NCI-H1694 treated with DMSO at 0.1 percent for 48 hours (cell line): ENCODE results near the gene SLC39A8.
A peak's percentile ranks its signal among the peaks of the same experiment; 100 is the strongest.
"Not testable (repeated sequence)": the region's sequence is repeated elsewhere in the genome, so short reads cannot be mapped to it uniquely, and the experiment has no call there.

Experiments
- DNase-seq: peaks from one replicate; lab custom pipeline; 2025; lab: John Stamatoyannopoulos, UW

Gene SLC39A8

GRCh38 chr4:102344954-102345794 is at the start of gene SLC39A8:
Gene SLC39A8 (minus strand): TSS chr4:102345482. CDS start chr4:102344662, 820 bp downstream.
- DNase-seq, result peak; percentile 69

DNA sequence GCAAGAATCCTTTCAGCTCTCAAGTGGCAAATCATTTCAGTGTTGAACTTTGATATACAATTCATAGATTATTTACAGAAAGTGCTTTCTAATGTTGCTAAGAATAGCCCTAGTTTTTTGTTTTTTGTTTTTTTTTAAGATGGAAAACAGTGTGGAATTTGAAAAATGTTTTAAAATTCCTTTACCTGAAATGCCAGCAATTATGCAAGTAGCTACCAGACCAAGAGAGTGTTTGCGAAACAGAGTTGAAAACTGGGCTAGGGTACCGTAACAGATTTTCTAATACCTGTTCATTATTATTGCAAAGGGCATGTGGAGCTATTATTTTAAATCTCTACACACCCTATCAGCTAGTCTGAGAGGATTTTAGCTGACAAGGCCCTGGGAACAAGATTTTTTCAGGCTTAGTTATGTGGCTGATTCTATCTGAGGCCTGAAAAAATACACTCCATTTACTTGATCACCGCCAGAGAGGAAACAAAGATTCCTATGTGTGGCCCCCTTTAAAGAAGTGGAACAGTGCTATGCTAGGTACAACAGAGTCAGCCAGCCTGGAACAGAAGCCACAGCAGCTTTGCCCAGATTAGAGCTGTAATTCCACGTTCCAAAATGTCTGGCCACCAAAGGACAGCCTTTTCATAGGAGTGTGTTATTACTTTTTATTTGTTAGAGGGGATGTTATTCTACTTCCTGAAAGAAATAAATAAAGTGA is 46.9 kb upstream of the SLC39A8 start:
- DNase-seq, result no peak

GRCh38 chr4:102390438-102390837 is 45.2 kb upstream of the SLC39A8 start:
- peak; percentile 15 for DNase-seq

- DNase-seq, result no peak
These were observed 43.3 kb upstream of the SLC39A8 start for GRCh38 chr4:102388611-102389010.

GRCh38 chr4:102387552-102388150 is 42.4 kb upstream of the SLC39A8 start:
- DNase-seq, result no peak

DNA sequence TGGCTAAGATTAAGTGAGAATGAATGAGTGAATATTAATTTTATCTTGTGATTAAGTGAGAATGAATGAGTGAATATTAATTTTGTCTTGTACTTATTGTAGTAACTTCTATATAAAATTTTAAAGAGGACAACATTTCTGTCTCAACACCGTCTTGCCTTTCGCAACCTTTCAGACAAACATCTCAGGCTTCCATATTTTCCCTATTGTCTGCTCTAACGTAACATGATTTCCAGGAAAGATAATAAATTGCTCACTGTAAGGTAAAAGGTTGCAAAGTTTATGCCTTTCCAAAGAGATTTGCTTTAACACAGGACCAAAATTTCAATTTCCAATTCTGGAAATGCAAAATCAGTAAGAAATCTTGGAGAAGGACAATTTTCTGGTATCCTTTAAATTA is 41.7 kb upstream of the SLC39A8 start:
- DNase-seq, result no peak

GRCh38 chr4:102380253-102380652 is 35.0 kb upstream of the SLC39A8 start:
- DNase-seq, result not testable (repeated sequence)

- no peak for DNase-seq
These were observed 17.7 kb upstream of the SLC39A8 start for GRCh38 chr4:102362922-102363432.

DNA sequence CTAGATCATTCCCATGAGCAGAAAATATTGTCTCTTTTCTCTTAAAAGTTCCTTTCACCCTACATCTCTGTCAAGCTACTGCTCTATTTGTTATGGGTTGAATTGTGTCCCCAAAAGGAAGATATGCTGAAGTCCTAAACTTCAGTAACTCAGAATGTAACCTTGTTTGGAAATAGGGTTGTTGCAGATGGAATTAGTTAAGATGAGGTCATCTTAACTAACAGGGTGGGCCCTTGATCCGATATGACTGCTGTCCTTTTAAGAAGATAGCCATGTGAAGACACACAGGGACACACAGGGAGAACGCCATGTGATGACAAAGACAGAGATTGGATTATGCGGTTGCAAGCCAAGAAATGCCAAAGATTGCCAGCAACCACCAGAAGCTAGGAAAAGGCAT is 12.8 kb upstream of the SLC39A8 start:
- DNase-seq, result no peak

- DNase-seq, result not testable (repeated sequence)
These were observed 12.4 kb upstream of the SLC39A8 start for GRCh38 chr4:102357637-102358036.

- DNase-seq, result no peak
These were observed 11.4 kb upstream of the SLC39A8 start for GRCh38 chr4:102356562-102357202.

GRCh38 chr4:102355748-102356147 is 10.5 kb upstream of the SLC39A8 start:
- no peak for DNase-seq

DNA sequence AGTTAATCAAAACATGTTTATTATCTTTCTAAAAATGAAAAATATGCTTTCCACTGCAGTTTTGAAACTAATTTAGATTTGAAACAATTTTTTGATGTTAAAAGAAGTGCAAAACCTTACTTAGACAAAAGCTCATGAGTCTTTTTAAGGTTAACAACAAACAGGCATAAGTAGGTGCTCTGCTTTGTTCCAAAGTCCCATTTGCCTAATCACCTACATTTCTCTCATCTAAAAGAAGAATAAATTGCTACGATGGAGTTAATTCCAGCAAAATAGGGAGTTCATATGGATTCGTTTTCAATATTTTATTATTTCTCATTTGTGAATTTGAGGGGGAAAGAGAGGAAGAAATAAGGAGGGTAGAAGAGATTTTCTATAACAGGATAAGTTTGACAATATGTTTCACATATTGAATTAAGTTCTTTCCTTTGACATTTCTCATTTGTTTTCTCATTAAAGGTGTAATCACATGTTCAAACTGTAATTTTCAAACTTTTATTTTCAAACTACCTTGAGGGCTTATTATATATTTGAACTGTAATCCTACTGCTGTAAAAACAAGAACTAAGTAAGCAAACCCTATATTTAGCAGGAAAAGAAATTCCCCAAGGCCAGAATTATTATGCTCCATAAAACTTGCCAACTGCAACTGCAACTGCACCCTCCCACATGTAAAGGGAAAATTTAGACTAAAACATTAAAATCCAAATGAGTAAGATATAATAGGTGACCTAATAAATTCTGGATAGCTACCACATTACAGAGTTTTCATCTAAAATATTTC is 9.6 kb upstream of the SLC39A8 start:
- DNase-seq, result no peak

DNA sequence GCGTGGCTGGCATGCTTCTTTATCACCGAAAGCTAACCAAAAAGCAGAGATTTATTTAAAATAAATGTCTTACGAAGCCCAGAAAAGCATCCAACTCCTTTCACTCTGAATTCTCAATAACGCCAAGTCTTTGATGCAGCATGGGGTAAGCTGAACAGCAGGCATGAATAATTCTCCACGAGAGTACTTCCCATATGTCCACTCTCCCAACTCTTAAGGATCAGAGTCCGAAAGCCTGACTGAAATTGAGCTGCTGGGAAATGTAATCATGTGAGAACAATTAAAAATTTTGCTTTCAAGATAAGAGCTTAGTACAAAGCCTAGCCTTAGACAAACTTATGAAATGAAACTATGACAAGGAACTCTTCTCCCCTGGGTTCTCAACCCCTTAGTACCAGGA is 7.5 kb upstream of the SLC39A8 start:
- DNase-seq, result no peak

DNA sequence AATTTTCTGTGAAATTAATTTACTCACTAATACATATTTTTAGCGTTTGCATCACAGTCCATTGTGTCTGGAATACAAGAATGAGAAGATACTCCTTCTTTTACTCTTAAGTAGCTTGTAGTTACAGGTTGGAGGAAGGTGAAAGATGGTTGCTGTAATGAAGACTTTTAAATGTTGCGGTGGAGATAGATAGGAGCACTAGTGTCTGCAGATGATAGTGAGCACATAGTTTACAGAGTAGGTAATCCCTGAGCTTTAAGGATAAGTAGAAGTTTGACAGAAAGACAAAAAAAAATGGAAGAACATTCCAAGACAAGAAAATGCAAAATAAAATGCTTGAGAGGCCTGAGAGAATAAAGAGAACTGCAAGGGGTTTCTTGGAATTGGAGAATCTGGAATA is 5.4 kb upstream of the SLC39A8 start:
- no peak for DNase-seq

- no peak for DNase-seq
These were observed 3.4 kb upstream of the SLC39A8 start for GRCh38 chr4:102348701-102349100.

- no peak for DNase-seq
These were observed 466 bp upstream of the SLC39A8 start for GRCh38 chr4:102345795-102346100.

- DNase-seq, result peak; percentile 45
These were observed 745 bp downstream of the SLC39A8 start for GRCh38 chr4:102344520-102344953.

GRCh38 chr4:102343964-102344519 is 1.2 kb downstream of the SLC39A8 start:
- DNase-seq, result peak; percentile 41

DNA sequence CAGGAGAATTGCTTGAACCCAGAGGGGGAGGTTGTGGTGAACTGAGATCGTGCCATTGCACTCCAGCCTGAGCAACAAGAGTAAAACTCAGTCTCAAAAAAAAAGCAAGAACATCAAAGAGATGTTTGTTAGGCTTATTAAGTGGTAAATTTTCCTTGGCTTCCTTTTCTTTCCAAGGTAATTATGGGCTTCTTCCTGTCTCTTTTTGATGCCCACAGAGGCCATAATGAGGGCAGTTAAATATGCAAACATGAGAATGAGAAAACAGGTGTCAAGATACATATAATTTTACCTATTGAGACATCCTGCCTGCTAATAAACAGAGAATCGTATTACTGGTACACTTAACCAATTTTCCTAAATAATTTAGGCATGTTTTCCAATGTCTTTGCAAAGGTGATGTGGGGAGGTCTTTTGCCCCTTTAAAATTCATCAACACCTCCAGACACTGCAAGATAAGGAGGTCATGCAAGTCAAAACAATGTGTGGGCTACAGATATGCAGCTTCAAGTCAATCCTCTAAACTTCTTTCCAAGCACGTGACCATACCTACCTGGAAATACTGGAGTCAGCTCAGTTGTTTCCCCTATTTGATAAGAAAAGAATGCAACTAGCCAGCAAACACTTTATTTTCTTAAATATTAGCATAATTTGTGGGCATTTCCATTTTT is 2.7 kb downstream of the SLC39A8 start:
- DNase-seq, result no peak

DNA sequence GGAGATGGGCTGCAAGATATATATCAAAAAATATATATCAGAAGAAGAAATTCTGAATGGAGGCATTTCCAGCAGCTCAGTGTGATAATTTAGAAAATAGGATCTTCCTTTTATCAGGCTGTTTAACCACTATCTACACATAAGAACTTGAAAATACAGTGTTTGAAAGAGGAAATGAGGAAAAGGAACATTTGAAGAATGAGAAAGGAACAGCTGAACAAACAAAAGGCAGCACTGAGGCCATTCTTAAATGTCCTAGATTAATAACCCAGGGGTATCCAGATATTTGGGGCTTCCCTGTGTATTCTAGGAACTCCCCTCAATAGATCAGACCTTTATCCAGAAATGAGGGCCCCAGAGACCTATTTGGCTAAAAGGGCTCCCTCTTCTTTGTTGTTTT is 4.1 kb downstream of the SLC39A8 start:
- no peak for DNase-seq
